Hepatocyte (in vitro differentiated cells): ENCODE data around the gene UBALD2. TPM values are rescaled to one million over a fixed set of nuclear protein-coding genes. Genes with fewer than 3 reads are reported as not detected.
"Not testable (repeated sequence)": the region's sequence is repeated elsewhere in the genome, so short reads cannot be mapped to it uniquely, and the experiment has no call there.

Experiments used
- DNase-seq: peaks from one replicate; pipeline ENCODE4 v3.0.0-alpha.2; 2016; ENCODE audit warnings: low spot score
- H2AFZ ChIP-seq: fragments of 200-600 bp; sonication (generic); 2 replicates; pipeline ENCODE4 v1.6.0; 2016; ENCODE audit warnings: antibody characterized with exemption, mild to moderate bottlenecking
- H3K27ac ChIP-seq: fragments of 200-600 bp; sonication (generic); 2 replicates; pipeline ENCODE4 v1.5.1; 2016; ENCODE audit warnings: mild to moderate bottlenecking
- H3K27me3 ChIP-seq: fragments of 200-600 bp; sonication (generic); 2 replicates; pipeline ENCODE4 v1.6.1; 2016
- H3K36me3 ChIP-seq: fragments of 200-600 bp; sonication (generic); replicated peaks from 2 replicates; pipeline ENCODE4 v1.5.1; 2016; ENCODE audit warnings: low read depth; ENCODE audit not compliant: insufficient read depth
- H3K4me1 ChIP-seq: fragments of 200-600 bp; sonication (generic); 2 replicates; pipeline ENCODE4 v1.5.1; 2016; ENCODE audit warnings: mild to moderate bottlenecking, moderate library complexity; ENCODE audit not compliant: insufficient read depth
- H3K4me2 ChIP-seq: fragments of 200-600 bp; sonication (generic); 2 replicates; pipeline ENCODE4 v1.6.0; 2016
- H3K4me3 ChIP-seq: fragments of 200-600 bp; sonication (generic); 2 replicates; pipeline ENCODE4 v1.5.1; 2016; ENCODE audit warnings: mild to moderate bottlenecking
- H3K79me2 ChIP-seq: fragments of 200-600 bp; sonication (generic); 2 replicates; pipeline ENCODE4 v1.6.0; 2017; ENCODE audit warnings: mild to moderate bottlenecking
- H3K9me2 ChIP-seq: fragments of 200-600 bp; sonication (generic); replicated peaks from 2 replicates; pipeline ENCODE4 v1.6.0; 2017; ENCODE audit warnings: mild to moderate bottlenecking; ENCODE audit not compliant: insufficient read depth
- H3K9me3 ChIP-seq: fragments of 200-600 bp; sonication (generic); 2 replicates; pipeline ENCODE4 v1.5.1; 2016; ENCODE audit warnings: low read depth, mild to moderate bottlenecking
- H4K20me1 ChIP-seq: fragments of 200-600 bp; sonication (generic); 2 replicates; pipeline ENCODE4 v1.6.0; 2016; ENCODE audit warnings: mild to moderate bottlenecking; ENCODE audit not compliant: insufficient read depth, poor library complexity, severe bottlenecking
- CTCF ChIP-seq: fragments of 200-600 bp; sonication (generic); IDR thresholded peaks from 2 replicates; pipeline ENCODE4 v1.5.1; 2016; ENCODE audit warnings: antibody characterized with exemption, mild to moderate bottlenecking; ENCODE audit not compliant: poor library complexity
- EZH2 ChIP-seq: fragments of 200-600 bp; sonication (generic); IDR thresholded peaks from 2 replicates; pipeline ENCODE4 v1.6.1; 2016; ENCODE audit warnings: antibody characterized with exemption, mild to moderate bottlenecking, borderline replicate concordance
- EZH2phosphoT487 ChIP-seq: fragments of 200-600 bp; sonication (generic); IDR thresholded peaks from one replicate; pipeline ENCODE4 v1.6.1; 2018; ENCODE audit warnings: antibody characterized with exemption, mild to moderate bottlenecking, low read depth, moderate library complexity; ENCODE audit not compliant: unreplicated experiment, severe bottlenecking
- WGBS: methylation state at CpG from one replicate; pipeline ENCODE4 v1.1.6; 2016; ENCODE audit warnings: low lambda C conversion rate; ENCODE audit errors: missing lambda C conversion rate; 5-methylcytosine and 5-hydroxymethylcytosine counted together
- polyA plus RNA-seq: library from polyadenylated mRNA; unstranded; fragments of >200 nt; fragmentation: Nextera tagmentation; extraction: Ambion mirVana; gene quantifications from 2 replicates; pipeline ENCODE4 v1.2.1, GENCODE V29; 2016
- total RNA-seq: library from RNA; depleted of rRNA; stranded (reverse); fragments of >200 nt; gene quantifications from 2 replicates; pipeline ENCODE4 v1.2.3, GENCODE V29; 2014

Gene UBALD2
- total and polyA plus RNA-seq, 2 experiments from 2014 or later = 10.2 to 13.1 TPM

- H3K9me3 ChIP-seq = no peaks in the 10 kb centered on the region
- no peak overlapping the region for H3K4me3 ChIP-seq
- 90% methylated on average over 7 of the region's 7 CpGs for WGBS
- peaks cover 25% of the 10 kb centered on the region for H3K4me1 ChIP-seq
- no peaks in the 10 kb centered on the region for H3K9me2 ChIP-seq
- TF ChIP-seq EZH2 = no peak
- no peak for TF ChIP-seq CTCF
- TF ChIP-seq EZH2phosphoT487 = no peak
- DNase-seq = no peak
- H3K36me3 ChIP-seq = no peaks in the 10 kb centered on the region
- no peak overlapping the region for H3K27ac ChIP-seq
- H3K79me2 ChIP-seq = no peaks in the 10 kb centered on the region
- H3K4me2 ChIP-seq = no peak overlapping the region
- H3K27me3 ChIP-seq = no peaks in the 10 kb centered on the region
- no peaks in the 10 kb centered on the region for H4K20me1 ChIP-seq
- H2AFZ ChIP-seq = no peak overlapping the region
Observed at GRCh38 chr17:76253841-76254240, 11.3 kb upstream of the UBALD2 start.

GRCh38 chr17:76254275-76254674 is 10.9 kb upstream of the UBALD2 start:
- no peaks in the 10 kb centered on the region for H4K20me1 ChIP-seq
- no peaks in the 10 kb centered on the region for H3K79me2 ChIP-seq
- no peaks in the 10 kb centered on the region for H3K36me3 ChIP-seq
- WGBS = 97% methylated on average over 5 of the region's 5 CpGs
- H3K4me3 ChIP-seq = no peak overlapping the region
- peaks cover 25% of the 10 kb centered on the region for H3K4me1 ChIP-seq
- H2AFZ ChIP-seq = no peak overlapping the region
- no peaks in the 10 kb centered on the region for H3K9me3 ChIP-seq
- DNase-seq = no peak
- no peaks in the 10 kb centered on the region for H3K9me2 ChIP-seq
- no peak for TF ChIP-seq EZH2
- TF ChIP-seq EZH2phosphoT487 = no peak
- no peak for TF ChIP-seq CTCF
- no peak overlapping the region for H3K27ac ChIP-seq
- no peaks in the 10 kb centered on the region for H3K27me3 ChIP-seq
- H3K4me2 ChIP-seq = no peak overlapping the region

- Histone ChIP-seq H3K9me2 (no peaks in the 10 kb centered on the region), H4K20me1 (no peaks in the 10 kb centered on the region), H3K79me2 (no peaks in the 10 kb centered on the region), H3K36me3 (no peaks in the 10 kb centered on the region), H3K27me3 (no peaks in the 10 kb centered on the region), H3K4me1 (peaks cover 25% of the 10 kb centered on the region), H3K27ac (no peak overlapping the region), H2AFZ (no peak overlapping the region), H3K4me2 (no peak overlapping the region), H3K4me3 (no peak overlapping the region), H3K9me3 (no peaks in the 10 kb centered on the region)
- TF ChIP-seq CTCF = no peak
- no peak for TF ChIP-seq EZH2
- no peak for TF ChIP-seq EZH2phosphoT487
- no peak for DNase-seq
- WGBS = 87% methylated on average over 6 of the region's 6 CpGs
Observed at GRCh38 chr17:76255801-76256429, 9.2 kb upstream of the UBALD2 start.

GRCh38 chr17:76256430-76257050 is 8.6 kb upstream of the UBALD2 start:
- not testable (repeated sequence) for H2AFZ ChIP-seq, H3K4me3 ChIP-seq, H3K4me2 ChIP-seq, H3K27me3 ChIP-seq, H3K9me3 ChIP-seq, DNase-seq, H3K27ac ChIP-seq, H3K36me3 ChIP-seq, H3K9me2 ChIP-seq, H4K20me1 ChIP-seq, H3K79me2 ChIP-seq
- WGBS = 84% methylated on average over 19 of the region's 19 CpGs
- H3K4me1 ChIP-seq = peaks cover 23% of the 10 kb centered on the region
